ENCODE measurements around the gene RALGAPA2.

DNA sequence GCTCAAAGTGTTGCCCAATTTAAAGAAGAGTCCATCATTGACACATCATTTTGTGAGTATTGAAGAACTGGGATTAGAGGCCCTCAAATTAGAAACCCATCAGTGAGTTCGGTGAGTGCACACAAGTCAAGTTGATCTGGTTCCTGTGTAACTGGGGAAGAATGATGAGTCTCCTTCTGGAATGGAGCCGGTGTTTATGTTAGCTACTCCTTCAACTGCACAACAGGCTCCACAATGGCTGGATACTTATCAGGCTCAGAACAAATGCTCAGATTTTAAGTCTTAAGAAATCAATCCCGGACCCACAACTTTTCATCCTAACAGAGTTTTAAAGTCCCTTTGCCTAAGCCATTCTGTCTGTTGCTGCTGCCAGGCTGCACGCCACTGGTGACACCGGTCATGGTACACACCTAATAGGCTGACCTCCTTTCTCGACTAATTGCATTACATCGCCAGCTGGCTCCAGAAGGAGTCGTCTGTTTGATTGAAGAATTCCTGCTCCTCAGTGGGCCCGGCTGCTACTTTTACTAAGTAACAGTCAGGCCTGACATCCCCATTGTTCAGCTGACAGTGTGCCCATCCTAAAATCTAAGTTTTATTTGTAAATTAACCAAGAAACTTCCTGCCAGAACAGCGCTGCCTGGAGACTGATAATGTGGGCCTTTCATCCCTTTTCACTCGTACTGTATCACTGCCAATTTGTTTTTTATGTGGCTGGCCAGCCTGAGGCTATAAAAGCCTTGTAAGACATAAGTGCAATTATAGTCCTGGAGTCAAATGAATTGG, 214.2 kb downstream of the RALGAPA2 start:
- TF ChIP-seq, protein P1, sequence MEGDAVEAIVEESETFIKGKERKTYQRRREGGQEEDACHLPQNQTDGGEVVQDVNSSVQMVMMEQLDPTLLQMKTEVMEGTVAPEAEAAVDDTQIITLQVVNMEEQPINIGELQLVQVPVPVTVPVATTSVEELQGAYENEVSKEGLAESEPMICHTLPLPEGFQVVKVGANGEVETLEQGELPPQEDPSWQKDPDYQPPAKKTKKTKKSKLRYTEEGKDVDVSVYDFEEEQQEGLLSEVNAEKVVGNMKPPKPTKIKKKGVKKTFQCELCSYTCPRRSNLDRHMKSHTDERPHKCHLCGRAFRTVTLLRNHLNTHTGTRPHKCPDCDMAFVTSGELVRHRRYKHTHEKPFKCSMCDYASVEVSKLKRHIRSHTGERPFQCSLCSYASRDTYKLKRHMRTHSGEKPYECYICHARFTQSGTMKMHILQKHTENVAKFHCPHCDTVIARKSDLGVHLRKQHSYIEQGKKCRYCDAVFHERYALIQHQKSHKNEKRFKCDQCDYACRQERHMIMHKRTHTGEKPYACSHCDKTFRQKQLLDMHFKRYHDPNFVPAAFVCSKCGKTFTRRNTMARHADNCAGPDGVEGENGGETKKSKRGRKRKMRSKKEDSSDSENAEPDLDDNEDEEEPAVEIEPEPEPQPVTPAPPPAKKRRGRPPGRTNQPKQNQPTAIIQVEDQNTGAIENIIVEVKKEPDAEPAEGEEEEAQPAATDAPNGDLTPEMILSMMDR (IDR thresholded peaks at IDR 0.05), result no peak
- no peak for TF ChIP-seq POLR2A (IDR thresholded peaks at IDR 0.05)
